ENCODE measurements around the gene OR11G2.
"Not testable (repeated sequence)": the region's sequence is repeated elsewhere in the genome, so short reads cannot be mapped to it uniquely, and the experiment has no call there.

Gene OR11G2, protein sequence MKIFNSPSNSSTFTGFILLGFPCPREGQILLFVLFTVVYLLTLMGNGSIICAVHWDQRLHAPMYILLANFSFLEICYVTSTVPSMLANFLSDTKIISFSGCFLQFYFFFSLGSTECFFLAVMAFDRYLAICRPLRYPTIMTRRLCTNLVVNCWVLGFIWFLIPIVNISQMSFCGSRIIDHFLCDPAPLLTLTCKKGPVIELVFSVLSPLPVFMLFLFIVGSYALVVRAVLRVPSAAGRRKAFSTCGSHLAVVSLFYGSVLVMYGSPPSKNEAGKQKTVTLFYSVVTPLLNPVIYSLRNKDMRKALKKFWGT

DNA sequence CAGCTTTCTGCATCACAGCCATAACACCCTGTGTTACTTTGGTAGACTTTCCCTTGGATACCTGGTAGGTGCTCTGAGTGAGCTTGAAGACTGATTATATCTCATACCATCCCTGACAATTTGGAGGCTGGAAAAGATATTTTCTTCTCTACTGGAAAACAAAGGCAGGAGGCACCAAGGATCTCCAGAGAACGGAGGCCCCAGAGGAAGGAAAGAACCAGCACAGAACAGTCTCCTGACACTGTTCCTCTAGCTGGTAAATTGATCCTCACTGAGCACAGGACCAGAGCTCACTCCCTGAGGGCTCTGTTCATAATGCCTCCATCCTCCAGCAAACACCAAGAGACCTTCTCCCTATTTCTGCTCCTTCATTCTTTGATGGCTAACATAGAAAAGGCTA is at the start of gene OR11G2:
TSS of gene OR11G2 (plus strand) at position 301 of the 400 bp plus-strand sequence. CDS start 6,542 bp downstream, outside the sequence.
- H3K4me1 ChIP-seq (ENCODE audit: control insufficient read depth in 1 of 2, insufficient read depth in 2 of 2, low read length in 2 of 2), result no peaks in the 10 kb centered on the region
- H3K4me3 ChIP-seq (ENCODE audit: low read depth in 1 of 2, low read length in 2 of 2), result no peak within 1 kb of the TSS
- no peaks in the 10 kb centered on the region for H3K36me3 ChIP-seq (ENCODE audit: control insufficient read depth in 1 of 2, insufficient read depth in 2 of 2, low read length in 2 of 2)
- no peaks in the 10 kb centered on the region for H3K9me3 ChIP-seq (ENCODE audit: control insufficient read depth in 1 of 2, low read length in 2 of 2)
- no peak within 1 kb of the TSS for H3K27ac ChIP-seq (ENCODE audit: low read length)
- no peaks in the 10 kb centered on the region for H3K27me3 ChIP-seq (ENCODE audit: low read depth, low read length)

DNA sequence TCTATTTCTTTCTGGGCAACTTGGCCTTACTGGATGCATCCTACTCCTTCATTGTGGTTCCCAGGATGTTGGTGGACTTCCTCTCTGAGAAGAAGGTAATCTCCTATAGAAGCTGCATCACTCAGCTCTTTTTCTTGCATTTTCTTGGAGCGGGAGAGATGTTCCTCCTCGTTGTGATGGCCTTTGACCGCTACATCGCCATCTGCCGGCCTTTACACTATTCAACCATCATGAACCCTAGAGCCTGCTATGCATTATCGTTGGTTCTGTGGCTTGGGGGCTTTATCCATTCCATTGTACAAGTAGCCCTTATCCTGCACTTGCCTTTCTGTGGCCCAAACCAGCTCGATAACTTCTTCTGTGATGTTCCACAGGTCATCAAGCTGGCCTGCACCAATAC is 46.8 kb upstream of the OR11G2 start:
- Histone ChIP-seq H3K4me1 (ENCODE audit: control insufficient read depth in 1 of 2, insufficient read depth in 2 of 2, low read length in 2 of 2) (no peaks in the 10 kb centered on the region), H3K27ac (ENCODE audit: low read length) (no peak overlapping the region), H3K36me3 (ENCODE audit: control insufficient read depth in 1 of 2, insufficient read depth in 2 of 2, low read length in 2 of 2) (no peaks in the 10 kb centered on the region), H3K9me3 (ENCODE audit: control insufficient read depth in 1 of 2, low read length in 2 of 2) (no peaks in the 10 kb centered on the region), H3K4me3 (ENCODE audit: low read depth in 1 of 2, low read length in 2 of 2) (no peak overlapping the region), H3K27me3 (ENCODE audit: low read depth, low read length) (no peaks in the 10 kb centered on the region)

DNA sequence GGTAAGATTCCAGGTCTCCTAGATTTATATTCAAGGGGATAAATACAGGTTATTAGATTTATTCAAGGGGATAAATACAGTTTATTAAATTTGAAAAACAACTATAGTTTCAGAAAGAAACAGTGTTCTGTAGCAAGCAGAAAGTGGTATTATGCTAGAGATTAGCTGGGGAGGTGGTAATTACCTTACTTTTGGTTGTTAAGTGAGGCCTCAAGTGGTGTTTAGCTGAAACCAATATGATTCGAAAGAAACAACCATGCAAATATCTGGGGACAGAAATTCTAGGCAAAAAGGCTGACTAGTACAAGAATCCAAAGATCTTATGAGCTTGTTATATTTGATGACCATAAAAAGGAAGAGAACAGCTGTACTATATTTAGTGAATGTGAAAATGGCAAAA is 45.9 kb upstream of the OR11G2 start:
- Histone ChIP-seq H3K9me3 (ENCODE audit: control insufficient read depth in 1 of 2, low read length in 2 of 2) (peaks cover 0 to under 1% of the 10 kb centered on the region in 2 donors), H3K36me3 (ENCODE audit: control insufficient read depth in 1 of 2, insufficient read depth in 2 of 2, low read length in 2 of 2) (no peaks in the 10 kb centered on the region), H3K4me3 (ENCODE audit: low read depth in 1 of 2, low read length in 2 of 2) (no peak overlapping the region), H3K27ac (ENCODE audit: low read length) (no peak overlapping the region), H3K4me1 (ENCODE audit: control insufficient read depth in 1 of 2, insufficient read depth in 2 of 2, low read length in 2 of 2) (no peaks in the 10 kb centered on the region), H3K27me3 (ENCODE audit: low read depth, low read length) (no peaks in the 10 kb centered on the region)

DNA sequence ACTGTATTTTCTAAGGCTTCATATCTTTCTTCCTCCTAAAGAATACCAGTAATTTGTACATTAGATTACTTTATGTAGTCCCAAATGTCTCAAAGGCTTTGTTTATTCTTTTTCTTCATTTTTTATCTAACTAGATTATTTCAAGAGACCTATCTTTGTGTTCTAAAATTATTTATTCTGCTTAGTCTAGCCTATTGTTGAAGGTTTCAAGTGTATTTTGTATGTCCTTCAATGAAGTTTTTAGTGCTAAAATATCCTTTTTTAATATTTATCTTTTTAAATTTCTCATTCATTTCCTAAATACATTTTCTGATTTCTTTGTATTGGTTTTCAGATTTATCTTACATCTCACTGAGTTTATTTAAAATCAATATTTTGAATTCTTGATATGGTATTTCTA is 26.2 kb upstream of the OR11G2 start:
- H3K36me3 ChIP-seq (ENCODE audit: control insufficient read depth in 1 of 2, insufficient read depth in 2 of 2, low read length in 2 of 2), result no peaks in the 10 kb centered on the region
- H3K27me3 ChIP-seq (ENCODE audit: low read depth, low read length), result no peaks in the 10 kb centered on the region
- no peak overlapping the region for H3K27ac ChIP-seq (ENCODE audit: low read length)
- H3K4me1 ChIP-seq (ENCODE audit: control insufficient read depth in 1 of 2, insufficient read depth in 2 of 2, low read length in 2 of 2), result no peaks in the 10 kb centered on the region
- peaks cover 0 to 18% of the 10 kb centered on the region in 2 donors for H3K9me3 ChIP-seq (ENCODE audit: control insufficient read depth in 1 of 2, low read length in 2 of 2)
- no peak overlapping the region for H3K4me3 ChIP-seq (ENCODE audit: low read depth in 1 of 2, low read length in 2 of 2)

DNA sequence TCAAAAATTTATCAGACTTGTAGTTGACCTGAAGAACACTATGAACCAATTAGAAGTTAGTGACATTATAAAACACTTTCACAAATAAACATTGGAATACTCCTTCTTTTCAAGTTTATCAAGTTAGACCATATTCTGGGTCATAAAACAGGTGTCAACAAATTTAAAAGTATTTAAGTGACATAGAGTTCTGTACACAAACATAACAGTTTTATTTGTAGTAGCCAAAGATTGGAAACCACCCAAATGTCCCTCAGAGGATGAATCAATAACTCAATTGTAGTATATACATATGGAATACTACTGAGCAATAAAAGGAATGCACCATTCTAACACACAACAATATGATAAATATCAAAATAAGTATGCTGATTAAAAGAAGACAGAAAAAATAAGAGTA is 23.6 kb upstream of the OR11G2 start:
- Histone ChIP-seq H3K36me3 (ENCODE audit: control insufficient read depth in 1 of 2, insufficient read depth in 2 of 2, low read length in 2 of 2) (no peaks in the 10 kb centered on the region), H3K27me3 (ENCODE audit: low read depth, low read length) (no peaks in the 10 kb centered on the region), H3K4me1 (ENCODE audit: control insufficient read depth in 1 of 2, insufficient read depth in 2 of 2, low read length in 2 of 2) (no peaks in the 10 kb centered on the region), H3K27ac (ENCODE audit: low read length) (no peak overlapping the region), H3K9me3 (ENCODE audit: control insufficient read depth in 1 of 2, low read length in 2 of 2) (peaks cover 0 to 14% of the 10 kb centered on the region in 2 donors), H3K4me3 (ENCODE audit: low read depth in 1 of 2, low read length in 2 of 2) (no peak overlapping the region)

DNA sequence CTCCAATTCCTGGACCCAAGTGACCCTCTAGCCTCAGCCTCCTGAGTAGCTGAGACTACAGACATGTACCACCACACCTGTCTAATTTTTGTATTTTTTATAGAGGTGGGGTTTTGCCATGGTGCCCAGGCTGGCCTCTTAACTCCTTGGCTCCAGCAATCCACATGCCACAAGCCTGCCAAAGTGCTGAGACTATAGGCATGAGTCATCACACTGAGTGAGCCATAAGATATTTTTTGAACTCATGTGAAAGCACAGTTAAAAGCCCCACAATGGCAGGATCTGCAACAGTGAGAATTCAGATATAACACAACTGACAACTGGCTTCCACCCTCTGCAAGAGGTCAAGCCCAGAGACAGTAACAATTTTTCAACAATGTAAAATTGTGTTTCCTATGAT is 20.8 kb upstream of the OR11G2 start:
- not testable (repeated sequence) for H3K4me3 ChIP-seq (ENCODE audit: low read depth in 1 of 2, low read length in 2 of 2); H3K27ac ChIP-seq (ENCODE audit: low read length); H3K4me1 ChIP-seq (ENCODE audit: control insufficient read depth in 1 of 2, insufficient read depth in 2 of 2, low read length in 2 of 2); H3K27me3 ChIP-seq (ENCODE audit: low read depth, low read length); H3K9me3 ChIP-seq (ENCODE audit: control insufficient read depth in 1 of 2, low read length in 2 of 2); H3K36me3 ChIP-seq (ENCODE audit: control insufficient read depth in 1 of 2, insufficient read depth in 2 of 2, low read length in 2 of 2)

DNA sequence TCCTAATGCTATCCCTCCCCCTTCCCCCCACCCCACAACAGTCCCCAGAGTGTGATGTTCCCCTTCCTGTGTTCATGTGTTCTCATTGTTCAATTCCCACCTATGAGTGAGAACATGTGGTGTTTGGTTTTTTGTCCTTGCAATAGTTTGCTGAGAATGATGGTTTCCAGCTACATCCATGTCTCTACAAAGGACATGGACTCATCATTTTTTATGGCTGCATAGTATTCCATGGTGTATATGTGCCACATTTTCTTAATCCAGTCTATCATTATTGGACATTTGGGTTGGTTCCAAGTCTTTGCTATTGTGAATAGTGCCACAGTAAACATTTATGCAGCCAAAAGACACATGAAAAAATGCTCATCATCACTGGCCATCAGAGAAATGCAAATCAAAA is 16.5 kb upstream of the OR11G2 start:
- not testable (repeated sequence) for H3K27me3 ChIP-seq (ENCODE audit: low read depth, low read length); H3K4me3 ChIP-seq (ENCODE audit: low read depth in 1 of 2, low read length in 2 of 2); H3K27ac ChIP-seq (ENCODE audit: low read length); H3K4me1 ChIP-seq (ENCODE audit: control insufficient read depth in 1 of 2, insufficient read depth in 2 of 2, low read length in 2 of 2); H3K9me3 ChIP-seq (ENCODE audit: control insufficient read depth in 1 of 2, low read length in 2 of 2); H3K36me3 ChIP-seq (ENCODE audit: control insufficient read depth in 1 of 2, insufficient read depth in 2 of 2, low read length in 2 of 2)

DNA sequence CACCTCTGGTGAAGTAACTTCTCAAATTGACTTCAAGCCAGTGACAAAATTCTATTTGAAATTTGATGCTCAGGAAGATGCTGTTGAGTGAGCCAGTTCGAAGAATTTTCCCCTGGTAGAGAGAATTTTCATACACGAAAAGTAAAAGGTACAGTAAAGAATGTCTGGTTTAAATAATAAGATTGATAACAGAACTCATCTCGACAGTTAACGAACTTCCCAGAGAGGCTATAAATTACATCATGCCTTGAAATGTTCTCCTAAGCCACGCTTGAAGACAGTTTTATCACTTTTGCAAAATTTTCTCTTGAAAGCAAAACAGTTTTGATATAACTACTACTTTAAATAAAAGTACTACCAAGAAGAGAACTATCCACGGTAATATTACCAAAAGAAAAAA is 14.4 kb upstream of the OR11G2 start:
- H3K36me3 ChIP-seq (ENCODE audit: control insufficient read depth in 1 of 2, insufficient read depth in 2 of 2, low read length in 2 of 2), result no peaks in the 10 kb centered on the region
- no peaks in the 10 kb centered on the region for H3K4me1 ChIP-seq (ENCODE audit: control insufficient read depth in 1 of 2, insufficient read depth in 2 of 2, low read length in 2 of 2)
- H3K27ac ChIP-seq (ENCODE audit: low read length), result no peak overlapping the region
- no peaks in the 10 kb centered on the region for H3K27me3 ChIP-seq (ENCODE audit: low read depth, low read length)
- no peak overlapping the region for H3K4me3 ChIP-seq (ENCODE audit: low read depth in 1 of 2, low read length in 2 of 2)
- H3K9me3 ChIP-seq (ENCODE audit: control insufficient read depth in 1 of 2, low read length in 2 of 2), result no peaks in the 10 kb centered on the region

DNA sequence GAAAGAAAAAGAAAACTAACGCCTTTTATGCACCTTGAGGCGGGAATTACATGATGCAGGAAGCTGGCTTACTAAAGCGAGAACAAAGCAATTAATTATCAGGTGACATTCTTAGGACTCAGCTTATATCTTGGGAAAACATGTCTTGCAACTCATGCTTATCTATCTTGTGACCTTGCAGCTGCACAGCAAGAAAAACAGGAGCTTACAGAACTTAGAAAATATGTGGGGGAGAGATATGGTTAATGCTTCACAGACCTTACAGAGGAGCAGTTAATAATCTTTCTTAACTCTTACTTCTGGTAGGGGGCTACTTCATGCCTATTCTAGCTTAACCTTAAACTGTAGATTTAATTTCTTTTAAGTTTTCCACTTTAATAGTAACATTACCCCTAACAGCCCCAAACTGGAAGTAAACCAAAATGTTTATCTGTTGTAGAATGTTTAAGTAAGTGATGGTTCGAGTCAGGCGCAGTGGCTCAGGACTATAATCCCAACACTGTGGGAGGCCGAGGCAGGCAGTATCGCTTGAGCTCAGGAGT is 13.2 kb upstream of the OR11G2 start:
- no peaks in the 10 kb centered on the region for H3K36me3 ChIP-seq (ENCODE audit: control insufficient read depth in 1 of 2, insufficient read depth in 2 of 2, low read length in 2 of 2)
- H3K4me3 ChIP-seq (ENCODE audit: low read depth in 1 of 2, low read length in 2 of 2), result no peak overlapping the region
- H3K27ac ChIP-seq (ENCODE audit: low read length), result no peak overlapping the region
- H3K9me3 ChIP-seq (ENCODE audit: control insufficient read depth in 1 of 2, low read length in 2 of 2), result no peaks in the 10 kb centered on the region
- H3K4me1 ChIP-seq (ENCODE audit: control insufficient read depth in 1 of 2, insufficient read depth in 2 of 2, low read length in 2 of 2), result no peaks in the 10 kb centered on the region
- no peaks in the 10 kb centered on the region for H3K27me3 ChIP-seq (ENCODE audit: low read depth, low read length)

DNA sequence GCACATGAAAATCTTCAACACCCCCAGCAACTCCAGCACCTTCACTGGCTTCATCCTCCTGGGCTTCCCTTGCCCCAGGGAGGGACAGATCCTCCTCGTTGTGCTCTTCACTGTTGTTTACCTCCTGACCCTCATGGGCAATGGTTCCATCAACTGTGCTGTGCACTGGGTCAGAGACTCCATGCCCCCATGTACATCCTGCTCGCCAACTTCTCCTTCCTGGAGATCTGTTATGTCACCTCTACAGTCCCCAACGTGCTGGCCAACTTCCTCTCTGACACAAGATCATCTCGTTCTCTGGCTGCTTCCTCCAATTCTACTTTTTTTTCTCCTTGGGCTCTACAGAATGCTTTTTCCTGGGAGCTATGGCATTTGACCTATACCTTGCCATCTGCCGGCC is 11.5 kb upstream of the OR11G2 start:
- Histone ChIP-seq H3K9me3 (ENCODE audit: control insufficient read depth in 1 of 2, low read length in 2 of 2) (no peaks in the 10 kb centered on the region), H3K36me3 (ENCODE audit: control insufficient read depth in 1 of 2, insufficient read depth in 2 of 2, low read length in 2 of 2) (no peaks in the 10 kb centered on the region), H3K4me1 (ENCODE audit: control insufficient read depth in 1 of 2, insufficient read depth in 2 of 2, low read length in 2 of 2) (no peaks in the 10 kb centered on the region), H3K4me3 (ENCODE audit: low read depth in 1 of 2, low read length in 2 of 2) (no peak overlapping the region), H3K27ac (ENCODE audit: low read length) (no peak overlapping the region), H3K27me3 (ENCODE audit: low read depth, low read length) (no peaks in the 10 kb centered on the region)

DNA sequence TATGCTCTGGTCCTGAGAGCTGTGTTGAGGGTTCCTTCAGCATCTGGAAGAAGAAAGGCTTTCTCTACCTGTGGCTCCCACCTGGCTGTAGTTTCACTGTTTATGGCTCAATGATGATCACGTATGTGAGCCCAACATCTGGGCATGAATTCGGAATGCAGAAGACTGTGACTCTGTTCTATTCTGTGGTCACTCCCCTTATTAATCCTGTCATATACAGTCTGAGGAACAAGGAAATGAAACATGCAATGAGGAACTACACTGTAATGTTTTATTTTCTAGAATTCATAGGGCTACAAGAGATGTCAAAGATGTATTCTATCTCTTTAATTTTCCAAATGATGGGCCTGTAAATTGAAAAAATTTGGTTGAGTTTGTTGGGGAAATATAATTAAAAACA is 10.8 kb upstream of the OR11G2 start:
- no peak overlapping the region for H3K4me3 ChIP-seq (ENCODE audit: low read depth in 1 of 2, low read length in 2 of 2)
- no peak overlapping the region for H3K27ac ChIP-seq (ENCODE audit: low read length)

DNA sequence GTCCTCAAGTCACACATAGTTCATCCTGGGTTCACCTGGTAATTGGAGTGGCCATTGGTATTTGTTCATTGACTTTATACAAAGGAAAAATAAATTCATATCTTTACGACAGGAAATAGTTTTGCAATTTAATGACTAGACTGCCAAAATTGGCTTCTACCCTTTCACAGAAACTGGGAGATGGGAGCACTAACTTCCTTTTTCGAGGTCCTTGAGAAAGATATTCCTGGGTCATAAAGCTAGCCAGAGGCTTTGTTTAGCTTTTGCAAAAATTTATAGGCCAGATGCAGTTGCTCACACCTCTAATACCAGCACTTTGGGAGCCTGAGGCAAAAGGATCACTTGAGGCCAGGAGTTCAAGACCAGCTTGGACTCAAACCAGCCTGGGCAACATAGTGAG is 10.2 kb upstream of the OR11G2 start:
- Histone ChIP-seq H3K4me1 (ENCODE audit: control insufficient read depth in 1 of 2, insufficient read depth in 2 of 2, low read length in 2 of 2) (no peaks in the 10 kb centered on the region), H3K27ac (ENCODE audit: low read length) (no peak overlapping the region), H3K36me3 (ENCODE audit: control insufficient read depth in 1 of 2, insufficient read depth in 2 of 2, low read length in 2 of 2) (no peaks in the 10 kb centered on the region), H3K27me3 (ENCODE audit: low read depth, low read length) (no peaks in the 10 kb centered on the region), H3K9me3 (ENCODE audit: control insufficient read depth in 1 of 2, low read length in 2 of 2) (no peaks in the 10 kb centered on the region), H3K4me3 (ENCODE audit: low read depth in 1 of 2, low read length in 2 of 2) (no peak overlapping the region)

More for the DNA sequence above, 10.8 kb upstream of the OR11G2 start:
- no peaks in the 10 kb centered on the region for H3K27me3 ChIP-seq (ENCODE audit: low read depth, low read length)
- H3K9me3 ChIP-seq (ENCODE audit: control insufficient read depth in 1 of 2, low read length in 2 of 2), result no peaks in the 10 kb centered on the region
- H3K4me1 ChIP-seq (ENCODE audit: control insufficient read depth in 1 of 2, insufficient read depth in 2 of 2, low read length in 2 of 2), result no peaks in the 10 kb centered on the region
- H3K36me3 ChIP-seq (ENCODE audit: control insufficient read depth in 1 of 2, insufficient read depth in 2 of 2, low read length in 2 of 2), result no peaks in the 10 kb centered on the region

Measured in muscle layer of duodenum (tissue), 2 donors.